GM18519 (cell line): ENCODE results near the gene COL27A1.

Experiments
- ATAC-seq: cut with Tn5 transposase; IDR thresholded peaks from one replicate; pipeline ENCODE4 v1.9.1; 2021; ENCODE audit warnings: mild to moderate bottlenecking, moderate library complexity; ENCODE audit not compliant: unreplicated experiment, low FRiP score

COL27A1 gene

DNA sequence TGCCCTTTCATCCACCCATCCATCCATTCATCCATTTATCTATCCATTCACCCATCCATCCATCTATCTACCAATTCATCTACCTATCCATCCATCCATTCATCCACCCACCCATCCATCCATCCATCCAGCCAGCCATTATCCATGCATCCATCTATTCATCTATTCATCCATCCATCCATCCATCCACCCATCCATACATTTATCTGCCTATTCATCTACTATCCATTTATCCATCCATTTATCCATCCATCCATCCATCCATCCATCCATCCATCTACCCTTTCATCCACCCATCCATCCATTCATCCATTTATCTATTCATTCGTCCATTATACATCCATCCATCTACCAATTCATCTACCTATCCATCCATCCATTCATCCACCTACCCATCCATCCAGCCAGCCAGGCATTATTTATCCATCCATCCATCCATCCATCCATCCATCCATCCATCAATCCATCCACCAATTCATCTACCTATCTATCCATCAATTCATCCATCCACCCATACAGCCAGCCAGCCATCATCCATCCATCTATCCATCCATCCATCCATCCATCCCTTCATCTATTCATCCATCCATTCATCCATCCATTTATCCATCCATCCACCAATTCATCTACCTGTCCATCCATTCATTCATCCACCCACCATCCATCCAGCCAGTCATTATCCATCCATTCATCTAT, 10.2 kb downstream of the COL27A1 start:
- no peak for ATAC-seq

DNA sequence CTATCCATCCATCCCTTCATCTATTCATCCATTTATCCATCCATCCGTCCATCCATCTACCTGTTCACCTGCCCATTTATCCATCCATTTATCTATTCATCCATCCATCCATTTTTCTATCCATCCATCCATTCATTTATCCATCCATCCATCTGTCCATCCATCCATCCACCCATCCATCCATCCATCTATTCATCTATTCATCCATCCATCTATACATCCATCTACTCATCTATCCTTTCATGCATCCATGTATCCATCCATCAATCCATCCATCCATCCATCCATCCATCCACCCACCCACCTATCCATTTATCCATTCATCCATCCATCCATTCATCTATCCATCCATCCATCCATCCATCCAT, 10.8 kb downstream of the COL27A1 start:
- ATAC-seq = no peak

DNA sequence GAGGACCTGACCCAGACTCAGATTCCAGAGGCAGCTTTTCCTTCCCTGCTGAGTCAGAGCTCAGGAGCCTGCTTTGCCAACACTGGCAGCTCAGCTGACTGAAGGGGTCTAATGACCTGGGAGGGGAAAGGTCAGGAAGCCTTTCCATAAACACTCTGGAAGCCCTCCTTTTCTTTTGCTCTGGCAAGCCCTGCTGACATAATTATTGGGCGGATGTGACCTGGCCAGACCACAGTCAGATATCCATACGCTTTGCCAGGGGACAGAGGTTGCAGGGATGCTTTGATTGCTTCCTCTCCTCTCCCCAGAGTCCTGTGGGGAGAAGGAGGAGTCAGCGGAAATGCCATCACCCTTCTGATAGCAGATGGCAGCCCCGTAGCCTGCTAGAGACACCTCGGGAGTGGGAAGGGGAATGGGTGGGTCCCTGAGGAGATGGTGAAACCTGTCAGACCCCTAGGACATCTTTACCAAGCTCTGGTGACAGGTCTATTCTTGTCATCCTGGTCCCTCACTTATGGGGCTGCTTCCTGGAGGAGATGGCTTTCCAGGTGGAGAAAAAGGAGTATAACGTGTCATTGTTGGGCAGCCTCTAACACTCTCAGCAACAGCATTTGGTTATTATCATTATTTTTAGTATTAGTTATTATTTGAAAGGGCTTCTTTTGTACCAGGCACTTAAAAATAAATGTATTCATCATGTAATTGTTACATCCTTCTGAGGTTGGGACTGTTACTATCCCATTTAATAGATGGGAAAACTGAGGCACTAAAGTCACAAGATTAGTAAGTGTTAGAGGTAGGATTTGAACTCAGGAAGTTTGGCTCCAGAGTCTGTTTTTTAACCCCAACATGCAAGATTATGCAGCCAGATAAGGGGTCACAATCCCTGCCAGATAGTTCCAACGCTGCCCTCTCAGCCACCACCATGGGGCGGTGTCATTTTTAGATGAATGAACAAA, 11.6 kb downstream of the COL27A1 start:
- ATAC-seq = no peak

DNA sequence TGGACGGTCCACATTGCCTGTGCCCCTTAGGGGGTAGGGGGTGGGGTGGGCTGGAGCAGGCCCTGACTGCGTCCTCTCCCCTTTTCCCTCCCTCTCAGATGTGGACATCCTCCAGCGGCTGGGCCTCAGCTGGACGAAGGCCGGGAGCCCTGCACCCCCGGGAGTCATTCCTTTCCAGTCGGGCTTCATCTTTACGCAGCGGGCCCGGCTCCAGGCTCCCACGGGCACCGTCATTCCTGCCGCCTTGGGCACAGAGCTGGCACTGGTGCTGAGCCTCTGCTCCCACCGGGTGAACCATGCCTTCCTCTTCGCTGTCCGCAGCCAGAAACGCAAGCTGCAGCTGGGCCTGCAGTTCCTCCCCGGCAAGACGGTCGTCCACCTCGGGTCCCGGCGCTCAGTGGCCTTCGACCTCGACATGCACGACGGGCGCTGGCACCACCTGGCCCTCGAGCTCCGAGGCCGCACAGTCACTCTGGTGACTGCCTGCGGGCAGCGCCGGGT, 12.3 kb downstream of the COL27A1 start:
- no peak for ATAC-seq

DNA sequence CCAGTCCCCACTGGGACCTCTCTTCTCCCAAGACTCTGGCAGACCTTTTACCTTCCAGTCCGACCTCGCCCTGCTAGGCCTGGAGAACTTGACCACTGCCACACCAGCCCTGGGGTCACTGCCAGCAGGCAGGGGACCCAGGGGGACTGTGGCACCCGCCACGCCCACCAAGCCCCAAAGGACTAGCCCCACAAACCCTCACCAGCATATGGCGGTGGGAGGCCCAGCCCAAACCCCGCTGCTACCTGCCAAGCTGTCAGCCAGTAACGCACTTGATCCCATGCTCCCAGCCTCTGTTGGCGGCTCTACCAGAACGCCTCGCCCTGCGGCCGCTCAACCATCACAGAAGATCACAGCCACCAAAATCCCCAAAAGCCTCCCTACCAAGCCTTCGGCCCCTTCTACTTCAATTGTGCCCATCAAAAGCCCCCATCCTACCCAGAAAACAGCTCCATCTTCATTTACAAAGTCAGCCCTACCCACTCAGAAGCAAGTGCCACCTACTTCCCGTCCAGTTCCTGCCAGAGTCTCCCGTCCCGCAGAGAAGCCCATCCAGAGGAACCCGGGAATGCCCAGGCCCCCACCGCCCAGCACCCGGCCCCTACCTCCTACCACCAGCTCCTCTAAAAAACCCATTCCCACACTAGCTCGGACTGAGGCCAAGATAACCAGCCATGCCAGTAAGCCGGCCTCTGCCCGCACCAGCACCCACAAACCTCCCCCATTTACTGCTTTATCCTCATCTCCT, 13.1 kb downstream of the COL27A1 start:
- ATAC-seq = no peak

DNA sequence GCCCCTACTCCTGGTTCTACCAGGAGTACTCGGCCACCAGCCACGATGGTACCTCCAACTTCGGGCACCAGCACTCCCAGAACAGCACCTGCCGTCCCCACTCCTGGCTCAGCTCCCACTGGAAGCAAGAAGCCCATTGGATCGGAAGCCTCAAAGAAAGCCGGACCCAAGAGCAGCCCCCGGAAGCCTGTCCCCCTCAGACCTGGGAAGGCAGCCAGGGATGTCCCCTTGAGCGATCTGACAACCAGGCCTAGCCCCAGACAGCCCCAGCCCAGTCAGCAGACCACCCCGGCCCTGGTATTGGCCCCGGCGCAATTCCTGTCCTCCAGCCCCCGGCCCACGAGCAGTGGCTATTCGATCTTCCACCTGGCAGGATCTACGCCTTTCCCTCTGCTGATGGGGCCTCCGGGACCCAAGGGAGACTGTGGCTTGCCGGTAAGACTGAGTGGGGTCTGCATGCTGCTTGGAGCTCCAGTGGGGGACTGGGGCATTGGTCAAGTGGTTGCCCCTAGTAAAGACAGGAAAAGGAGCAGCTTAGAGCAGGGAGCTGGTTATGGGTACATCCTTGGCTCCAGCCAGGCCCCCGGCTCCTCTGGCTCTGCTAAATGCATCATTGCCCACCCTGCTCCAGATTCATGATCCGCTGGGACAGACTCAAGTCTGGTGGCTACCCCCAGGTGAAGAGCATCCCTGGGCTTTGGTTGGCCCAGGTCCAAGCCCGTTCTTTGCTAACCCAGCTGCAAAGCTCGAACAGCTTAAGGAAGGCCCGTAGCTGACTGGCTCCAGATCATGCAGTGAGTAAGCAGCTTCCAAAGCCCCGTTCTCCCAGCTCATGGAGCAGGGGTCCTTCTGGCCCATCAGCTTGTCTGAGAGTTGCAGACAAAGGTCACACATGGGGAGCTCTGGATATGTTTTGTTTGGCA, 14.0 kb downstream of the COL27A1 start:
- ATAC-seq = no peak

DNA sequence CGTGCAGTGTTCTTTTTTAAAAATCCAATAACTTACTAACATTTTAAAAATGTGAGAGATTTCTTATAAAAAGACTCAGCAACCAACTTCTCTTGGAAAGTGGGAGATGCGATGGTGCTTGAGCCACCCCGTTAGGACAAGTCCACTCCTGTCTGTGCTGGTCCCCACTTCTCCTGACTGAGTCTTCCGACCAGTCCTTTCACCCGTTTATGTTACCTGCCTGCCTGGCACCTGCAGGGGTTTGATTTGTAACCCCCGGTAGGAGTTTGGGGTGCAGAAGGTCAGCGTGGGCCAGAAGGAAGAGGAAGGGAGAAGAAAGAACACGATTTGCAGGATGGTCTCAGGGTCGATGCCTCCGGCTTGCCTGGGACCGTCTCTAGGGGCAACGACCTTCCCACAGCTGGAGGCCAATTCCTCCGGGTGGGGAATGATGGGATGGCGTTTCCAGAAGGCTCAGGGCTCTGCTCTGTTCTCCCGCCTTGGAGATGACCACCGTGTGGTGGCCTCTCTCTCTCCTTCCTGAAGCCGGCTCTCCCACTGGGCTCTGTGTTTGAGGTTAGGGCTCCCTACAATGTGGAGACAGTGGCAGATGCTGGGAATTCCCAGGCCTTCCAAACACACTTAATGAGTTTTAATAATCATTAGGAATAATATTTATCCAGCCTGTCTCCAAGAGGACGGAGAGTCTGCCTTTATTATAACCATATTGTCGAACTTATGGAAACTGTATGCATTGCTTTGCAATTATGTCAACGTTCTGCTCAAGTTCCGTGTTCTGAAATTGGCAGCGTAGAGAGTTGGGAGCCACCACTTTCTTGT, 14.8 kb downstream of the COL27A1 start:
- no peak for ATAC-seq

DNA sequence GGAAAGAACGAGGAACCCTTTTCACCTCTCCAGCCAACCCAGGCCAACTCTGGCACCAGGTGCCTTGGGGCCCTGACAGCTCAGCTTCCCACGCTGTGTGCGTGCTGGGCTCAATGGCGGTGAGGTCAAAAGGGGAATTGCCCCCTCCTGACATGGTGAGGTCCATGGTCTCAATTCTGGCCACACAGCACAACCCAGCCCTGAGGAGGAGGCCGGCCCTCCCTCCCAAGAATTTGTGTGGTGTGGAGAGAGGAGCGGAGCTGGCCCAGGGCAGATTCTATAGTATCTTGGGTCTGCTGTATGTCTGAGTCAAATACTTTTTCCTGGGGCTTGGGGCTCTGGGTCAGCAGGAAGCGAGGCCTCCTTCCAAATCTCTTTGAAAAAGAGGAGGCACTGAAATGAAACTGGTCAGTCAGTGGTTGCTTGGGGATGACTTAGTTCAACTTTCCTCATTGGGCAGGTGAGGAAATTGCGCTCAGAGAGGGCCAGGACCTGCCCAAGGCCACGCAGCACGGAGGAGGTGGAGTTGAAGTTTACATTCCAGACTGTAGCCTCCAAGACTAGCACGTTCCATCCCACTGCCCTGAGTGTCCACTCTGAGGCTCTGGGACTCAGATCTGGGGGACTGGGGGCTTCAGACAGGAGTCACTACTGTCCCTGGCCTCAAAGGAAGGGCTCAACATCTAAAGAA, 15.6 kb downstream of the COL27A1 start:
- no peak for ATAC-seq

DNA sequence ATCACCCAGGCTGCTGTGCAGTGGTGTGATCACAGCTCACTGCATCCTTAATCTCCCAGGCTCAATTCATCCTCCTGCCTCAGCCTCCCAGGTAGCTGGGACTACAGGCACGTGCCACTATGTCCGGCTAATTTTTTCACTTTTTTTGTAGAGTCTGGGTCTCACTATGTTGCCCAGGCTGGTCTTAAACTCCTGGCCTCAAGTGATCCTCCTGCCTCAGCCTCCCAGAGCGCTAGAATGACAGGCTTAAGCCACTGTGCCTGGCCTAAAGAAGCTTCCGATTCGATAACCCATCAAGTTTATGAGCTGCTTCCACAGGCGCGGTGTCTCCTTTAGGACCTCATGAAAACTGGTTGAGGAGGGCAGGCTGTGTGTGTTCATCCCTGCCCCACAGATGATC, 16.2 kb downstream of the COL27A1 start:
- ATAC-seq = no peak

DNA sequence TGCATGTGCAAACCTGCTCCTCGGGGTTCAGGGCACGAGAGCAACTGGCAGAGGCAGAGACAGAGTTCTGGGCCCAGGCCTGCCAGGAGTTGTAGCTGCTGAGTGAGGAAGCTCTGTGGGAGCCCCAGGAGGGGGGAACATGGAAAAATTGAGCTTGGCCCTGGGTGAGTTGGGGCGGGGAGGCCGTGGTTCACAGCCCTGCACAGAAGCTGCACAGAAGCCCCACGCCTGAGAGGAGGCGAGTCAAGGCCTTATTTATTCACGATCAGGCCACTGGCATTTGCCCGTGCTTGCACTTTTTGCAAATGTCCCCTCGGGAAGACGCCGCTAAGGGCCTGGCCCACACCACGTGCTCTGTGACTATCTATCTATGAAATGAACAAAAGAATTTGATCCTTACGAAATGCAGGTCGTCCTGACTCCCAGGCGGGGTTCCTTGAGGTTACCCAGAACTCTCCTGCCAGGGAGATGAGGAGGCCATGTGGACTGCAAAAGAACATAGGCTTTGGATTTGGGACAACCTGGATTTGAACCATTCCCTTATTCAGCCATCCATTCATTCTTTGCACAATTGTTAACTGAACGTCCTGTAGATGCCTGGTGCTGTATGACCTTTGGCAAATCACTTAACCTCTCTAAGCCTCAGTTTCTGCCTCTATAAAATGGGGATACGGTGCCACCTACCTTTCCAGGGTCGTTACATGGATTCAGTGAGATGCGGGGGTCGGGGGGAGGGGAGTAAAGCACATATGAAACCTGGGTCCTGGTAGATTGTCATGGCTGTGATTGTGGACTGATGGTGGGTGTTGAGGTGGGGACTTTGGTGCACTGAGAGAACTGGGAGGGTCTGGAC, 17.9 kb downstream of the COL27A1 start:
- ATAC-seq = no peak

DNA sequence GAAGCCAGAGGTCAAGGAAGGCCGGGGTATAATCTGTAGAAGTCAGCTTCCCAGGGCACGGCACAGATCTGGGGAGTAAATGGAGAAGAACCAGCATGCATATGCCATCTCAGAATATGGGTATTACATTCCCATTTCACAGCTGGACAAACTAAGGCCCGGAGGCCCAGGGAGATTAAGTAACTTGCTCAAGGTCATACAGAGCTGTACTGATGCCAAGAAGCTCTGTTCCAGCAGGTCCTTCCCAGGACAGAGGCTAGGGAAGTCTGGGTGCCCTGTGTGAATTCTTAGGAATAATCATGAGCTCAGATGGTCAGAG, 19.2 kb downstream of the COL27A1 start:
- ATAC-seq = no peak

DNA sequence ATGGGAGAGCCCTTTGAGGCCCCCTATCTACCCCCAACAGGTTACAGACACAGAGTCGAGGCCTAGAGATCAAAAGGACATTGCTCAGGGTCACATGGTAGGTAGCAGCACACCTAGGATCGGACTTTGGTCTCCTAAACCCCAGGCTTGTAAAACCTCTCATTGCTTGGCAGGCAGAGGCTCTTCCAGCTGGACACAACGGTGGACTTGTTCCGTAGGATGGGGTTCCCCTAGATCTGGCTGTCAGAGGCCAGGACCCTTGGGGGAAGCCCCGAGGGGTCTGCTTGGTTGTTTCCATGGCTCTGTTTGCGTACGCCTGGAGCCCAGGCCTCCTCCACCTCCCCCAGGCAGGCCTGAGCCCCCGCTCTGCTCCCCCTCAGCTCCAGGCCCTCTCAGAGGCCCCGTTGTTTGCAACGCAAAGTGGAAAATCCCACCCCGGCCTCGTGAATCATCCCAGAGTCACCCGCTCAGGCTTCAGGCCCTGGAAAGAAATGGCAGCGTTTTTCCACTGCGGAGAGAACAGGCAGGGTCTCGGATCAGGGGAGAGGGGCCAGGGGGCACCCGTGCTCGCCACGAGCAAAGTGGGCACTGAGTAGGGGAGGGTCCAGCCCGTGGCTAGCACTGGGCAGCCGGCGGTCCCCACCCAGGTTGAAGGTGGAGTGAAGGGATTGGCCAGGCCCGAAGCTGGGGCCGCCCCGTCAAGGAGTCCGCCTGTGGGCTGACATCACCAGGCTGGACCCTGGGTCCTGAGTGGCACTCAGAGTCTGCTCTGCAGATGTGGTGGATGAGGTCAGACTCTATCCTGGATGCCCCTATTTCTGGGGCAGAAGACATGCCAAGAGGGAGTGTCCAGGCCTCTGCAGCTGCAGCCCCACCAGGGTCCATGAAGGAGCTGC, 19.8 kb downstream of the COL27A1 start:
- ATAC-seq = no peak

DNA sequence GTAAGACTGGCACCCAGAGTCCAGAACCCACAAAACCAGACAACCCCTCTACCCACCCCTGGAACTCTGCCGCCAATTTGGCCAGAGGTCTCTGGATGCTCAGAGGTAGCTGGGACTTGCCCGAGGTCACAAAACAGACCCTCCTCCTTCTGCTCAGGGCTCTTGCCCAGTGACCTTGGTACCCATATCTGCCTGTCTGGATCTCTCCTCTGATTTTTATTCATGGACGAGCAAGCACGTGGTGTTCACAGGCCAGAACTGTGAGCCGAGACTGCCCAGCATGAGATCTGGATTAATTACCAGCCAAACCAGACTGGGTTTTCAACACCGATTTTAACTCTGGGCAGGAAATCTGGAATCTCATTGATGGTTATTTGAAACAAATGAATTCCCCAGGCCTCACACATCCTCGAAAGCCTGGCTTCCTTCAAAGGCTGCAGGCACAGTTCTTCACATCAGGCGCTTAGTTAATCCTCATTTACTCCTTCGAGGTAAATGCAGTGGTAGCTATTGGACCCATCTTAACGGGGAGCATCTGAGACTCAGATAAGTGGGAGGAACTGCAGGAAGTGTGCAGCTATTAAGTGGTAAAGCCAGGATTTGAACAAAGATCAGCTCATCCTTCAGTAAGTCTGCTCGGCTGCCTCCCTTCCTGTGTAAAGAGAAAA, 21.4 kb downstream of the COL27A1 start:
- no peak for ATAC-seq

DNA sequence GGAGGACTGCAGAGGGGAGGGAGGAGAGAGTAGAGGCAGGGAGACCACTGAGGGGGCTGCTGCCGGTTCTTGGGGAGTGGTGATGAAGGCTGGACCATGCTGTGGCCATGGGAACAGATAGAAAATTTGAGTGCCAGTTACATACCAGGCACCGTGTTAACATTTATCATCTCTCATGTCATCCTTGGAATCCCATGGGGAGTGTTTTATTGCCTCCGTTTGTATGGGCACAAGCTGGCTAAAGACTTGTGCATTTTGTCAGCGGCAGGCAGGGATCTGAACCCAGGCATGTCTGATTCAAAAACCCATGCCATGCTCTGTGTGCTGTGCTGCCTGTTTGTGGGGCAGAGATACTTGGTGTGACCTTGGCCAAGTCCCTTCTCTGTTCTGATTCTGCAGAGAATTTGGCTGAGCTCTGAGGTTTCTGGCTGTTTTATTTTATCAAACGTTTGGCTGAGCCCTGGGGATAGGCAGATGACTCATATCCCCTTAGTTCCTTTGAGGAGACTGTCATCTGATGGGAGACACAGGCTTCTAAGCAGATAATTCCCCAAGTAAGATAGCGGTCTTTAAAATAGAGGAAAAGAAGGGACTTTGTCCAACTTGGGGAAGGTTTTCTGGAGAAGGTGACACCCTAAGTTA, 22.2 kb downstream of the COL27A1 start:
- ATAC-seq = no peak

DNA sequence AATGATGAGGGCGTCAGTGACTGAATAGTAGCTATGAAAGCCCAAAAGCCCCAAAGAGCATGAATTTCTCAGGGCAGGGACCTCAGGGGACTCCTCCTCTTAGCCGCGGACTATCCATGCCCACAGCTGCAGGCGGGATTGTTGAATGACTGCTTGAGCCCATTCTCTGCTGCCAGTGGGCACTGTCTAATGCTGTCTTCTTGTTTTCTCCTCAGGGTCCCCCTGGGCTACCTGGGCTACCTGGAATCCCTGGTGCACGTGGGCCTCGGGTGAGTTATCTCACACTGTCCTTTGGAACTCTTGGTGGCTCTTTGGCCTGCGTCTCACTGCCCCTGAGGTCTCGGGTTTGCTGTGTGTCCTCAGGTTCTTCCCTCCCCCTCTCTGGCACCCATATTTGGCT, 22.7 kb downstream of the COL27A1 start:
- no peak for ATAC-seq
